ENCODE results near the gene ZBED2.
"Not testable (repeated sequence)": the region's sequence is repeated elsewhere in the genome, so short reads cannot be mapped to it uniquely, and the experiment has no call there.

ZBED2 gene

GRCh38 chr3:111639316-111639715 is 44.2 kb upstream of the ZBED2 start (continued):
- TF ChIP-seq, protein P1, sequence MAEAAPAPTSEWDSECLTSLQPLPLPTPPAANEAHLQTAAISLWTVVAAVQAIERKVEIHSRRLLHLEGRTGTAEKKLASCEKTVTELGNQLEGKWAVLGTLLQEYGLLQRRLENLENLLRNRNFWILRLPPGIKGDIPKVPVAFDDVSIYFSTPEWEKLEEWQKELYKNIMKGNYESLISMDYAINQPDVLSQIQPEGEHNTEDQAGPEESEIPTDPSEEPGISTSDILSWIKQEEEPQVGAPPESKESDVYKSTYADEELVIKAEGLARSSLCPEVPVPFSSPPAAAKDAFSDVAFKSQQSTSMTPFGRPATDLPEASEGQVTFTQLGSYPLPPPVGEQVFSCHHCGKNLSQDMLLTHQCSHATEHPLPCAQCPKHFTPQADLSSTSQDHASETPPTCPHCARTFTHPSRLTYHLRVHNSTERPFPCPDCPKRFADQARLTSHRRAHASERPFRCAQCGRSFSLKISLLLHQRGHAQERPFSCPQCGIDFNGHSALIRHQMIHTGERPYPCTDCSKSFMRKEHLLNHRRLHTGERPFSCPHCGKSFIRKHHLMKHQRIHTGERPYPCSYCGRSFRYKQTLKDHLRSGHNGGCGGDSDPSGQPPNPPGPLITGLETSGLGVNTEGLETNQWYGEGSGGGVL (tag by site-specific recombination; IDR thresholded peaks at IDR 0.05) = no peak
- TF ChIP-seq TRIM28 (IDR thresholded peaks at IDR 0.05; ENCODE audit: borderline replicate concordance, low read length) = no peak

GRCh38 chr3:111636366-111636885 is 41.3 kb upstream of the ZBED2 start:
- H3K9me3 ChIP-seq (ENCODE audit: control insufficient read depth, insufficient read depth, low read depth, low read length) = no peaks in the 10 kb centered on the region
- no peak overlapping the region for H3K27ac ChIP-seq (ENCODE audit: extremely low read depth, low read depth, low read length)
- TF ChIP-seq ZNF510 (tag by site-specific recombination; IDR thresholded peaks at IDR 0.05; ENCODE audit: insufficient replicate concordance) (no peak), RBAK (tag by site-specific recombination; IDR thresholded peaks at IDR 0.05) (no peak), ZNF621 (tag by site-specific recombination; IDR thresholded peaks at IDR 0.05) (no peak), ZNF792 (tag by site-specific recombination; IDR thresholded peaks at IDR 0.05) (no peak), TCF7L2 (IDR thresholded peaks at IDR 0.05; ENCODE audit: borderline replicate concordance, low read depth, low read length) (no peak), ZNF214 (tag by site-specific recombination; IDR thresholded peaks at IDR 0.05; ENCODE audit: borderline replicate concordance) (no peak), GFI1B (tag by site-specific recombination; IDR thresholded peaks at IDR 0.05) (no peak), ZNF37A (tag by site-specific recombination; IDR thresholded peaks at IDR 0.05) (no peak), ZNF560 (tag by site-specific recombination; IDR thresholded peaks at IDR 0.05; ENCODE audit: borderline replicate concordance) (no peak), ZNF18 (tag by site-specific recombination; IDR thresholded peaks at IDR 0.05) (no peak), ZNF664 (tag by site-specific recombination; IDR thresholded peaks at IDR 0.05) (no peak), ZFHX2 (tag by site-specific recombination; conservative IDR thresholded peaks at IDR 0.05) (no peak), ZNF362 (tag by site-specific recombination; IDR thresholded peaks at IDR 0.05) (no peak), ZNF501 (tag by site-specific recombination; IDR thresholded peaks at IDR 0.05) (no peak), ZNF677 (tag by site-specific recombination; IDR thresholded peaks at IDR 0.05) (no peak), ZNF19 (tag by site-specific recombination; IDR thresholded peaks at IDR 0.05; ENCODE audit: low read depth) (no peak)
- ChIA-PET CTCF (no interaction called here), POLR2A (no interaction called here)
- H3K4me3 ChIP-seq (ENCODE audit: low read depth, low read length) = no peak overlapping the region
- H3K4me1 ChIP-seq (ENCODE audit: control insufficient read depth, insufficient read depth, low read length) = no peaks in the 10 kb centered on the region
- no peaks in the 10 kb centered on the region for H3K36me3 ChIP-seq (ENCODE audit: control insufficient read depth in 2 of 2, insufficient read depth in 1 of 2, low read length in 2 of 2)

GRCh38 chr3:111635403-111635802 is 40.3 kb upstream of the ZBED2 start:
- no peak overlapping the region for H3K4me3 ChIP-seq (ENCODE audit: low read depth, low read length)
- H3K36me3 ChIP-seq (ENCODE audit: control insufficient read depth in 2 of 2, insufficient read depth in 1 of 2, low read length in 2 of 2) = no peaks in the 10 kb centered on the region
- no peak overlapping the region for H3K27ac ChIP-seq (ENCODE audit: extremely low read depth, low read depth, low read length)
- H3K9me3 ChIP-seq (ENCODE audit: control insufficient read depth, insufficient read depth, low read depth, low read length) = no peaks in the 10 kb centered on the region
- ChIA-PET POLR2A (no interaction called here), CTCF (no interaction called here)
- no peak for TF ChIP-seq ZNF555 (tag by site-specific recombination; conservative IDR thresholded peaks at IDR 0.05)
- TF ChIP-seq SP2 (tag by site-specific recombination; IDR thresholded peaks at IDR 0.05) = no peak
- H3K4me1 ChIP-seq (ENCODE audit: control insufficient read depth, insufficient read depth, low read length) = no peaks in the 10 kb centered on the region

- H3K9me3 ChIP-seq (ENCODE audit: control insufficient read depth, insufficient read depth, low read depth, low read length); H3K4me3 ChIP-seq (ENCODE audit: low read depth, low read length); H3K36me3 ChIP-seq (ENCODE audit: control insufficient read depth in 2 of 2, insufficient read depth in 1 of 2, low read length in 2 of 2); H3K27ac ChIP-seq (ENCODE audit: extremely low read depth, low read depth, low read length); POLR2A ChIA-PET; CTCF ChIA-PET; H3K4me1 ChIP-seq (ENCODE audit: control insufficient read depth, insufficient read depth, low read length): not testable (repeated sequence)
Observed at GRCh38 chr3:111630638-111631037, 35.5 kb upstream of the ZBED2 start.
